ENCODE results near the gene ACACB. TPM values are rescaled to one million over a fixed set of nuclear protein-coding genes. Genes with fewer than 3 reads are reported as not detected.

Gene ACACB
- polyA plus RNA-seq (2012; ENCODE audit: insufficient read depth, insufficient read length), result 6.1 TPM

DNA sequence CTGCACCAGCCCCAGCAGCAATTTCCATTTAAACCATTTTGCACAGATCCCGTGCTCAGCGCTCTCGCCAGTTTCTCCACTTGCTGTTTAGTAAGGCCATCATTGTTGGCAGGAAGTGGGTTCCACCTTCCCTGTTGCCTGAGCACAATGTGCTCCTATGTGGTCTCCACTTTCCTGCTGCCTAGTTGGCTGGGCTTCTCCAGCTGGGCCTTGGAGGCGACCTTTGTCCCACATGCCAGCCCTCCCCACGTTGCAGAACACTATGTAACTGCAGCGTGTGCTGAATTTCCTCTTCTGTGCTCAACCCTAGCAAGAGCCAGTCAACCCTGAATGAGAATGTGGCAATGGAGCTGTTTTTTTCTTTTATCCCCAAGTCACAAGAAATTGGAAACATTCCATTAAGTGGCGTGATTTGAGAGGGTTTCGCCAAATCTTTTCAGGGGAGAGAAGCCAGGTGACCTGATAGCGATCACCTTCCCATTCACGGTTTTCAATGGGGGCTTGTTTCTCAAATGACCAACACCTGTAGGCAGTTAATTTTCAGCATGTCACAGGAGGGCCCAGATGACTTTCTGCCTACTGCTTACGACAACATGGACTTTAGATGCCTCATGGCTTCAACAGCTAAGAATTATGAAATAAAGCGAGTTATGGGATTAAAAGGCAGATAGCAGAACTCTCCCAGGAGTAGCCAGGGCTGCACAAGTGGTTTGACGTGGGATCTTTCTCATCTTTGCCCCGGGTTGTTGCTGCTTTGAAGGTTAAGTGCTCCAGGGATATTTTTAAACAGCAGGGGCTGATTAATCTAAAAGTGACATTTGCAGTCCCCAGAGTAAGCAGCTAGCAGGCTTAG, at the start of gene ACACB:
Gene ACACB, plus strand, starts transcription at position 830 of the 853 bp plus-strand sequence. CDS start 22,819 bp downstream, outside the sequence.
- peak; percentile 68 for DNase-seq (ENCODE audit: low read depth, low spot score)
- no peak within 1 kb of the TSS for H3K4me3 ChIP-seq (ENCODE audit: low read length)

- H3K4me3 ChIP-seq (ENCODE audit: low read length), result no peak overlapping the region
- no peak for DNase-seq (ENCODE audit: low read depth, low spot score)
Measured at GRCh38 chr12:109069307-109070271, 46.8 kb upstream of the ACACB start.

DNA sequence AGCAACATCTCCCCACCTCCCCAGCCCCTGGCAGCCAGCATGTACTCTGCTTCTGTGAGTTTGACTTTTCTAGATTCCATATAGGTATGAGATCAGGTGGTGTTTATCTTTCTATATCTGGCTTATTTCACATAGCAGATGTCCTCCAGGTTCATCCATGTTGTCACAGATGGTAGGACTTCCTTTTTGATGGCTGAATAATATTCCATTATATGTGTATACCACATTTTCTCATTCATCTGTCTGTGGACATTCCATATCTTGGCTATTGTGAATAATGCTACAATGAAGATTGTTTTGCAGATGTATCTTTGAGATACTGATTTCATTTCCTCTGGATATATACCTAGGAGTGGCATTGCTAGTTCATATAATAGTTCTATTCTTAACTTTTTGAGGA, 41.5 kb upstream of the ACACB start:
- DNase-seq (ENCODE audit: low read depth, low spot score), result no peak

GRCh38 chr12:109082751-109083150, 33.6 kb upstream of the ACACB start:
- no peak for DNase-seq (ENCODE audit: low read depth, low spot score)
- no peak overlapping the region for H3K4me3 ChIP-seq (ENCODE audit: low read length)

More for the DNA sequence above, 41.5 kb upstream of the ACACB start:
- H3K4me3 ChIP-seq (ENCODE audit: low read length), result no peak overlapping the region

DNA sequence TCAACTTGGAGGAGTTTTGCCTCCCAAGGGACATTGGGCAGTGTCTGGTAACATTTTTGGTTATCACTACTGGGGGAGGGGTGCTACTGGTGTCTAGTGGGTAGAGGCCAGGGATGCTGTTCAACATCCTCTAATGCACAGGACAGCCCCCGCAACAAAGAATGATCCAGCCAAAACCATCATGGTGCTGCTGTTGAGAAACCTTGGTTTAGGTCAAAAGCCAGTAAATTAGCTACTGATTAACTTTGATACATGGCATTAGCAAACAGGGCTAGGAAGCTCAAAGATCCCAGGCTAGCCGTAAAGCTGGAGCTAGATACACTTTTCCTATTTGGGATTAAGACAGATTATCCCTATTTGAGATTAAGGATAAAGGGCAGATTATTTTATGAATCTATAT, 32.0 kb upstream of the ACACB start:
- no peak overlapping the region for H3K4me3 ChIP-seq (ENCODE audit: low read length)
- DNase-seq (ENCODE audit: low read depth, low spot score), result no peak

DNA sequence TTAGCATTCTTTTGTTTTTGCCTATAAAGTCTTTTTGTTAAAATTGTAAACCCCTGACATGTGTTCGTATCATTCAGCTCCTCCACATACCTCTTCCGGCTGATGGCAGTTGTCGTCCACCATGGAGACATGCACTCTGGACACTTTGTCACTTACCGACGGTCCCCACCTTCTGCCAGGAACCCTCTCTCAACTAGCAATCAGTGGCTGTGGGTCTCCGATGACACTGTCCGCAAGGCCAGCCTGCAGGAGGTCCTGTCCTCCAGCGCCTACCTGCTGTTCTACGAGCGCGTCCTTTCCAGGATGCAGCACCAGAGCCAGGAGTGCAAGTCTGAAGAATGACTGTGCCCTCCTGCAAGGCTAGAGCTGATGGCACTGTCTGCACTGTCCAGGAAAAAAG, 30.8 kb upstream of the ACACB start:
- no peak for DNase-seq (ENCODE audit: low read depth, low spot score)
- H3K4me3 ChIP-seq (ENCODE audit: low read length), result no peak overlapping the region

GRCh38 chr12:109087250-109087649, 29.1 kb upstream of the ACACB start:
- DNase-seq (ENCODE audit: low read depth, low spot score), result no peak
- H3K4me3 ChIP-seq (ENCODE audit: low read length), result no peak overlapping the region

DNA sequence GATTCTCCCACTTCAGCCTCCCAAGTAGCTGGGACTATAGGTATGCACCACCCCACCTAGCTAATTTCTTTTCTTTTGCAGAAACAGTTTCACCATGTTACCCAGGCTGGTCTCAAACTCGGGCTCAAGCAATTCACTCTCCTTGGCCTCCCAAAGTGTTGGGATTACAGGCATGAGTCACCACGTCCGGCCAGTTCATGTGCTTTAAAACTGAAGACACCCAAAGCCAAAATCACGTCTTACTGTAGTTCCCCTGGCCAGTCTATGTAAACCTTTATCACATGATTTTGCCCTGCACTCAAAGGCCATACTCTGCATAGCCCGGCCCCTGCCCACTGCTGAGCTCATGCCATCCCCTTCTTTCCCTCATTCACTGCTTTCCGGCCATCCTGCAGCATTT, 27.6 kb upstream of the ACACB start:
- DNase-seq (ENCODE audit: low read depth, low spot score), result no peak

DNA sequence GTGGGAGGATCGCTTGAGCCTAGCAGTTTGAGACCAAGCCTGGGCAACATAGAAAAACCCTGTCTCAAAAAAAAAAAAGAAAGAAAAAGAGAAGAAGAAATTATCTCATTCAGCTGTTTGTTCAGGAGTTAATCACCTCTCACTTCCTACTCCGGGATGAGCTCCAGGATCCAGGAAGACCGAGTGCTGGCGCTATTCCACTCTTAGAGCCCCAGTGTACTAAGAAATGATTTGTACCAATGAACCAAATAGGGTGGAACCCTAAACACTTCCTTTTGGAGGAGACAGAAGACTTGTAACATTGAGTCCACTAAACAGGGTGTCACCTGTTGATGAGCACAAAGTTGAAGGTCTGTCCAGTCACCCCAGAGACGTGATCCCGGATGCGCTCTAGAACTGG, 26.7 kb upstream of the ACACB start:
- DNase-seq (ENCODE audit: low read depth, low spot score), result no peak
- no peak overlapping the region for H3K4me3 ChIP-seq (ENCODE audit: low read length)

More for the DNA sequence above, 27.6 kb upstream of the ACACB start:
- no peak overlapping the region for H3K4me3 ChIP-seq (ENCODE audit: low read length)

DNA sequence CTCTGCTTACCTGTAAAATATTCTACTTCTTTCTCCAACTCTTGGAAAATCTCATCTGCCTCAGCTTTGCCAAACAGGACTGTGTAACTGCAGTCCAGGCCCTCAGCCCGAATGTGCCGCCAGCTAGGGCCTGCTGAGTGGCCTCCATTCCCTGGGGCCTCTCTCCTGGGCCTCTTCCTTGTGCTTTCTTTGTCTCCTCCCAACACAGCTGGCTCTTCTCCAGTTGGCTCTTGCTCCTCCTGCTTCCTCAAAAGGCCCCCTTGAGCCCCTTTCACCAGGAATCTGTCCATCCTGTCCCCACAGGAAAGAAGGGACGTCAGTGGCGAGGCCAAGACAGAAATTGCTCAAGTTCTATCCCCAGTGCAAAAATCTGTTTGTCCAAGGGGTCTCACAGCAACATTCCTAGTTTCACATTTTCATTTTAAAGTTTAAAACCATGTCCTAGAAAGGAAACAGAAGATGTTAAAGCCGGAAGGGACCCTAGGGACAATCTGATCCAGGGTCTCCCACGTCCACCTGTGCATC, 23.8 kb upstream of the ACACB start:
- no peak for DNase-seq (ENCODE audit: low read depth, low spot score)
- H3K4me3 ChIP-seq (ENCODE audit: low read length), result peak overlapping the region; percentile 82

DNA sequence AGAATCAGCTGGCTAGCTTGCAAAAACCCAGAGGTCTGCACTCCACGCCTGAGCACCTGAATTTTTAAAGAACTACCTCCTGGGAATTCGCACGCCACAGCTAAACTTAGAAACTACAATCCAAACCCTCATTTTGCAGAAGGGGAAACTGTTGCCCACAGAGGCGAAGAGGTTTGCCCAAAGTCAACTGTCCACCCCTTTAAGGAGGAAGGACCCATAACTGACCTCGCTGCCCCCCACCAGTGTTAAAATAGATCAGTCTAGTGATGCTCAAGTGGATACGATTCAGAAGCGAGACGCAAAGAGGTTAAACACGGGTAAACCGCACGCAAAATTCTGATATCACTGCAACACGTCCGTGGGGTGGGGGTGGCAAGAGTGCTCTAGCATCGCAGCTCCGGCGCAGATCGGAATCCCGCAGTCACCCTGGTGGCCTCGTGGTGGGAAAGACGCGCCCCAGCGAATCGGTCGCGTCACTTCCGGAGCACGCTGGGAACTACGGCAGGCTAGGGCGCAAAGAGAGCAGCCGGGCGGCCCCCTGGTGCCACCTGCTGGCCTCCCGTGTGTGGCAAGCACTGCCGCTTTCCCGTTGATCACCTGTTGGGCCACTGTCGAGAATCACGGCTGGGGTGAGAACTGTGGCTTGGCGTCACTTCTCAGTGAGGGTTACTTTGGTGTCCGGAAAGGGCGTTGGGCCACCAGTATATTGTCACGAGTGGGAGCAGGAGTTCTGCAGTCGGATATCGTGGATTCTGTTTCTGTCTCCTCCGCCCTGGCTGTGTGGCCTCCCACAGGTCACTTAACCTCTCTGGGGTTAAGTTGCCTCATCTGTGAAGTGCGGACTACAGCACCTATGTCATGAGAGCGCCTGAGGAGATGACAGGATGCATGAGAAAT, 23.1 kb upstream of the ACACB start, which contains the start of gene ALKBH2:
Gene ALKBH2, minus strand, starts transcription at position 451 of the 897 bp plus-strand sequence. CDS start 686 bp downstream, outside the sequence.
- peak within 1 kb of the TSS; percentile 82 for H3K4me3 ChIP-seq (ENCODE audit: low read length)
- DNase-seq (ENCODE audit: low read depth, low spot score), result peak; percentile 89

DNA sequence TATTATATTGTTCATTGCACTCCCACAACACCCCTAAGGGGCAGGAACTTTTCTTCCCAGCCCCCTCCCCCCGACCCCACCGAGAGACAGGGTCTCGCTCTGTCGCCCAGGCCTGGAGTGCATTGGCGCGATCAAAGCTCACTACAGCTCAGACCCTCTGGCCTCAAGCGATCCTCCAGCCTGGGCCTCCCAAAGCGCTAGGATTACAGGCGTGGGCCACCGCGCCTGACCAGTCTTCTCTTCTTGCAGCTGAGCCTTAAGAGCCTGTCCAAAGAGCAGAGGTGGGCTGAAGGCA, 19.3 kb upstream of the ACACB start:
- no peak for DNase-seq (ENCODE audit: low read depth, low spot score)

GRCh38 chr12:109097435-109098182, 18.8 kb upstream of the ACACB start, which contains the start of gene UNG:
TSS of gene UNG (plus strand) at chr12:109097597. CDS start at chr12:109097680, 83 bp downstream.
- peak; percentile 91 for DNase-seq (ENCODE audit: low read depth, low spot score)
- peak within 1 kb of the TSS; percentile 77 for H3K4me3 ChIP-seq (ENCODE audit: low read length)

More for the DNA sequence above, 19.3 kb upstream of the ACACB start:
- peak overlapping the region; percentile 77 for H3K4me3 ChIP-seq (ENCODE audit: low read length)

- no peak for DNase-seq (ENCODE audit: low read depth, low spot score)
Measured at GRCh38 chr12:109098183-109098604, 18.2 kb upstream of the ACACB start.

GRCh38 chr12:109098651-109099050, 17.7 kb upstream of the ACACB start:
- DNase-seq (ENCODE audit: low read depth, low spot score), result no peak
- peak overlapping the region; percentile 77 for H3K4me3 ChIP-seq (ENCODE audit: low read length)

More at GRCh38 chr12:109098183-109098604, 18.2 kb upstream of the ACACB start:
- H3K4me3 ChIP-seq (ENCODE audit: low read length), result peak overlapping the region; percentile 77

- DNase-seq (ENCODE audit: low read depth, low spot score), result peak; percentile 54
- peak overlapping the region; percentile 77; the same call in 1 of the 2 replicates for H3K4me3 ChIP-seq (ENCODE audit: low read length)
Measured at GRCh38 chr12:109099431-109100020, 16.9 kb upstream of the ACACB start.

GRCh38 chr12:109100741-109101140, 15.6 kb upstream of the ACACB start:
- H3K4me3 ChIP-seq (ENCODE audit: low read length), result no peak overlapping the region

More at GRCh38 chr12:109100741-109101140, 15.6 kb upstream of the ACACB start:
- DNase-seq (ENCODE audit: low read depth, low spot score), result no peak
